ENCODE measurements around the gene LENG1.

The LENG1 gene

GRCh38 chr19:54152267-54152666 lies 7.3 kb downstream of the LENG1 start:
- Histone ChIP-seq H3F3A (ENCODE audit: low read depth) (peaks cover 10% of the 10 kb centered on the region; the same call in 1 of the 2 replicates), H3K9ac (ENCODE audit: low read depth, low read length, poor library complexity, severe bottlenecking) (no peak overlapping the region), H3K9me2 (replicated peaks; ENCODE audit: low read depth, low read length) (no peaks in the 10 kb centered on the region), H3K36me3 (ENCODE audit: insufficient read depth, low read length) (peaks cover 91% of the 10 kb centered on the region; the same call in 1 of the 2 replicates), H3K4me1 (ENCODE audit: insufficient read depth, low read length, poor library complexity, severe bottlenecking) (no peaks in the 10 kb centered on the region), H3K4me3 (ENCODE audit: low read length, poor library complexity, severe bottlenecking) (no peak overlapping the region), H3K9me3 (ENCODE audit: insufficient read depth, low read depth, low read length) (no peaks in the 10 kb centered on the region), H3K4me2 (ENCODE audit: low read depth, low read length, poor library complexity, severe bottlenecking) (no peak overlapping the region), H2AFZ (ENCODE audit: low read length) (no peak overlapping the region), H4K20me1 (ENCODE audit: insufficient read depth, low read length, poor library complexity, severe bottlenecking) (peaks cover 3% of the 10 kb centered on the region), H3K79me2 (ENCODE audit: insufficient read depth, low read length) (peaks cover 4% of the 10 kb centered on the region; the same call in 1 of the 2 replicates), H3K27me3 (ENCODE audit: insufficient read depth, low read length, poor library complexity, severe bottlenecking) (no peaks in the 10 kb centered on the region)
- no peak for TF ChIP-seq CTCF (conservative IDR thresholded peaks at IDR 0.05; ENCODE audit: low read length)
- no peak for TF ChIP-seq EZH2phosphoT487 (IDR thresholded peaks at IDR 0.05; ENCODE audit: borderline replicate concordance)

- Histone ChIP-seq H3K36me3 (ENCODE audit: insufficient read depth, low read length) (peaks cover 95% of the 10 kb centered on the region; the same call in 1 of the 2 replicates), H3F3A (ENCODE audit: low read depth) (peaks cover 10% of the 10 kb centered on the region; the same call in 1 of the 2 replicates), H3K4me3 (ENCODE audit: low read length, poor library complexity, severe bottlenecking) (no peak overlapping the region), H2AFZ (ENCODE audit: low read length) (no peak overlapping the region), H3K79me2 (ENCODE audit: insufficient read depth, low read length) (no peaks in the 10 kb centered on the region; the same call in 1 of the 2 replicates), H3K27me3 (ENCODE audit: insufficient read depth, low read length, poor library complexity, severe bottlenecking) (no peaks in the 10 kb centered on the region), H3K4me2 (ENCODE audit: low read depth, low read length, poor library complexity, severe bottlenecking) (no peak overlapping the region), H3K9me2 (replicated peaks; ENCODE audit: low read depth, low read length) (no peaks in the 10 kb centered on the region), H4K20me1 (ENCODE audit: insufficient read depth, low read length, poor library complexity, severe bottlenecking) (peaks cover 4% of the 10 kb centered on the region), H3K9me3 (ENCODE audit: insufficient read depth, low read depth, low read length) (no peaks in the 10 kb centered on the region), H3K4me1 (ENCODE audit: insufficient read depth, low read length, poor library complexity, severe bottlenecking) (no peaks in the 10 kb centered on the region), H3K9ac (ENCODE audit: low read depth, low read length, poor library complexity, severe bottlenecking) (no peak overlapping the region)
- TF ChIP-seq EZH2phosphoT487 (IDR thresholded peaks at IDR 0.05; ENCODE audit: borderline replicate concordance): no peak
- no peak for TF ChIP-seq CTCF (conservative IDR thresholded peaks at IDR 0.05; ENCODE audit: low read length)
Observed at GRCh38 chr19:54151362-54152035, 8.0 kb downstream of the LENG1 start.

- no peak overlapping the region for H3K9ac ChIP-seq (ENCODE audit: low read depth, low read length, poor library complexity, severe bottlenecking)
- TF ChIP-seq CTCF (conservative IDR thresholded peaks at IDR 0.05; ENCODE audit: low read length) (no peak), EZH2phosphoT487 (IDR thresholded peaks at IDR 0.05; ENCODE audit: borderline replicate concordance) (no peak)
- H3K9me2 ChIP-seq (replicated peaks; ENCODE audit: low read depth, low read length): no peaks in the 10 kb centered on the region
- H3K9me3 ChIP-seq (ENCODE audit: insufficient read depth, low read depth, low read length): no peaks in the 10 kb centered on the region
- H4K20me1 ChIP-seq (ENCODE audit: insufficient read depth, low read length, poor library complexity, severe bottlenecking): peaks cover 10% of the 10 kb centered on the region
- H3K79me2 ChIP-seq (ENCODE audit: insufficient read depth, low read length): no peaks in the 10 kb centered on the region
- no peaks in the 10 kb centered on the region for H3K4me1 ChIP-seq (ENCODE audit: insufficient read depth, low read length, poor library complexity, severe bottlenecking)
- peaks cover 95% of the 10 kb centered on the region; the same call in 1 of the 2 replicates for H3K36me3 ChIP-seq (ENCODE audit: insufficient read depth, low read length)
- no peak overlapping the region for H3K4me2 ChIP-seq (ENCODE audit: low read depth, low read length, poor library complexity, severe bottlenecking)
- H3F3A ChIP-seq (ENCODE audit: low read depth): peaks cover 4% of the 10 kb centered on the region; the same call in 1 of the 2 replicates
- H2AFZ ChIP-seq (ENCODE audit: low read length): no peak overlapping the region
- H3K27me3 ChIP-seq (ENCODE audit: insufficient read depth, low read length, poor library complexity, severe bottlenecking): no peaks in the 10 kb centered on the region
- no peak overlapping the region for H3K4me3 ChIP-seq (ENCODE audit: low read length, poor library complexity, severe bottlenecking)
Observed at GRCh38 chr19:54149021-54149812, 10.3 kb downstream of the LENG1 start.
